NCI-H69 (cell line): ENCODE measurements around the gene TNXB.
"Not testable (repeated sequence)": the region's sequence is repeated elsewhere in the genome, so short reads cannot be mapped to it uniquely, and the experiment has no call there.

ENCODE experiments used
- DNase-seq: peaks from one replicate; lab custom pipeline; 2025; lab: John Stamatoyannopoulos, UW

Gene TNXB

DNA sequence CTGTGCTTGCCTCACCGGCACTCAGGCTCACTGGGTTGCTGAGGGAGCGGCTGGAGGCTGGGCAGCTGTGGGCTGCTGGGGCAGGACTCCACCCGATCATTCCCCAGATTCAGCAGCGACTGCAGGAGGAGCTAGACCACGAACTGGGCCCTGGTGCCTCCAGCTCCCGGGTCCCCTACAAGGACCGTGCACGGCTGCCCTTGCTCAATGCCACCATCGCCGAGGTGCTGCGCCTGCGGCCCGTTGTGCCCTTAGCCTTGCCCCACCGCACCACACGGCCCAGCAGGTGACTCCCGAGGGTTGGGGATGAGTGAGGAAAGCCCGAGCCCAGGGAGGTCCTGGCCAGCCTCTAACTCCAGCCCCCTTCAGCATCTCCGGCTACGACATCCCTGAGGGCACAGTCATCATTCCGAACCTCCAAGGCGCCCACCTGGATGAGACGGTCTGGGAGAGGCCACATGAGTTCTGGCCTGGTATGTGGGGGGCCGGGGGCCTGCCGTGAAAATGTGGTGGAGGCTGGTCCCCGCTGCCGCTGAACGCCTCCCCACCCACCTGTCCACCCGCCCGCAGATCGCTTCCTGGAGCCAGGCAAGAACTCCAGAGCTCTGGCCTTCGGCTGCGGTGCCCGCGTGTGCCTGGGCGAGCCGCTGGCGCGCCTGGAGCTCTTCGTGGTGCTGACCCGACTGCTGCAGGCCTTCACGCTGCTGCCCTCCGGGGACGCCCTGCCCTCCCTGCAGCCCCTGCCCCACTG, 68.7 kb downstream of the TNXB start:
- DNase-seq, result not testable (repeated sequence)

DNA sequence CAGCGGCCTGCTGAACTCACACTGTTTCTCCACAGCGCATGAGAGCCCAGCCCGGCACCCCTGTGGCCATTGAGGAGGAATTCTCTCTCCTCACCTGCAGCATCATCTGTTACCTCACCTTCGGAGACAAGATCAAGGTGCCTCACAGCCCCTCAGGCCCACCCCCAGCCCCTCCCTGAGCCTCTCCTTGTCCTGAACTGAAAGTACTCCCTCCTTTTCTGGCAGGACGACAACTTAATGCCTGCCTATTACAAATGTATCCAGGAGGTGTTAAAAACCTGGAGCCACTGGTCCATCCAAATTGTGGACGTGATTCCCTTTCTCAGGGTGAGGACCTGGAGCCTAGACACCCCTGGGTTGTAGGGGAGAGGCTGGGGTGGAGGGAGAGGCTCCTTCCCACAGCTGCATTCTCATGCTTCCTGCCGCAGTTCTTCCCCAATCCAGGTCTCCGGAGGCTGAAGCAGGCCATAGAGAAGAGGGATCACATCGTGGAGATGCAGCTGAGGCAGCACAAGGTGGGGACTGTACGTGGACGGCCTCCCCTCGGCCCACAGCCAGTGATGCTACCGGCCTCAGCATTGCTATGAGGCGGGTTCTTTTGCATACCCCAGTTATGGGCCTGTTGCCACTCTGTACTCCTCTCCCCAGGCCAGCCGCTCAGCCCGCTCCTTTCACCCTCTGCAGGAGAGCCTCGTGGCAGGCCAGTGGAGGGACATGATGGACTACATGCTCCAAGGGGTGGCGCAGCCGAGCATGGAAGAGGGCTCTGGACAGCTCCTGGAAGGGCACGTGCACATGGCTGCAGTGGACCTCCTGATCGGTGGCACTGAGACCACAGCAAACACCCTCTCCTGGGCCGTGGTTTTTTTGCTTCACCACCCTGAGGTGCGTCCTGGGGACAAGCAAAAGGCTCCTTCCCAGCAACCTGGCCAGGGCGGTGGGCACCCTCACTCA, 69.5 kb downstream of the TNXB start:
- not testable (repeated sequence) for DNase-seq

DNA sequence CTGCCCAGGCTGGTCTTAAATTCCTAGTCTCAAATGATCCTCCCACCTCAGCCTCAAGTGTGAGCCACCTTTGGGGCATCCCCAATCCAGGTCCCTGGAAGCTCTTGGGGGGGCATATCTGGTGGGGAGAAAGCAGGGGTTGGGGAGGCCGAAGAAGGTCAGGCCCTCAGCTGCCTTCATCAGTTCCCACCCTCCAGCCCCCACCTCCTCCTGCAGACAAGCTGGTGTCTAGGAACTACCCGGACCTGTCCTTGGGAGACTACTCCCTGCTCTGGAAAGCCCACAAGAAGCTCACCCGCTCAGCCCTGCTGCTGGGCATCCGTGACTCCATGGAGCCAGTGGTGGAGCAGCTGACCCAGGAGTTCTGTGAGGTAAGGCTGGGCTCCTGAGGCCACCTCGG, 70.3 kb downstream of the TNXB start:
- DNase-seq, result not testable (repeated sequence)

DNA sequence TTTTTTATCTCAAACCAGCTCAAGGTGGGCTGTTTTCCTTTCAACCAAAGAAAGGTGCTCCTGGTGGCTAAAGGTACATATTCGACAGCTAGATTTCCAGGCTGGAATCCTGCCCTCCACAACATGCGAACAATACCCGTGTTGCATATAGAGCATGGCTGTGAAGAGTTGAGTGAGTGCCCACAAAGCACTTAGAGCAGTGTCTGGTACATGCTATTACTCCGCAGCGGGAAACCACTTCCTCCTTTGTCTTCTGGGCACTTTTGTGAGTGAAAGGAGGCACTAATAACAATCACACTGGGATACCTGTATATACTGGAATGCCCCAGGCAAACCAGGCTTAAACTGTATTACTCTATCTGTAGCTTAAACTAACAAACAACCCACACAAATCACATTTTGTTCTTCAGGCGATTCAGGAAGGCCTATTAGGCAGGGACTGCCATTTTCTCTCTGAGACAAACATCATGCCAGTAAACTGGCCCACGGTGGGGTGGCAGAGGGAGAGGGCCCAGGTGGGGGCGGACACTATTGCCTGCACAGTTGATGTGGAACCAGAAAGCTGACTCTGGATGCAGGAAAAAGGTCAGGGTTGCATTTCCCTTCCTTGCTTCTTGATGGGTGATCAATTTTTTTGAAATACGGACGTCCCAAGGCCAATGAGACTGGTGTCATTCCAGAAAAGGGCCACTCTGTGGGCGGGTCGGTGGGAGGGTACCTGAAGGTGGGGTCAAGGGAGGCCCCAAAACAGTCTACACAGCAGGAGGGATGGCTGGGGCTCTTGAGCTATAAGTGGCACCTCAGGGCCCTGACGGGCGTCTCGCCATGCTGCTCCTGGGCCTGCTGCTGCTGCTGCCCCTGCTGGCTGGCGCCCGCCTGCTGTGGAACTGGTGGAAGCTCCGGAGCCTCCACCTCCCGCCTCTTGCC, 71.3 kb downstream of the TNXB start, which contains the start of gene CYP21A2:
TSS of gene CYP21A2 (plus strand) at position 818 of the 927 bp plus-strand sequence. CDS start at position 826, 8 bp downstream.
- DNase-seq, result peak; percentile 89

DNA sequence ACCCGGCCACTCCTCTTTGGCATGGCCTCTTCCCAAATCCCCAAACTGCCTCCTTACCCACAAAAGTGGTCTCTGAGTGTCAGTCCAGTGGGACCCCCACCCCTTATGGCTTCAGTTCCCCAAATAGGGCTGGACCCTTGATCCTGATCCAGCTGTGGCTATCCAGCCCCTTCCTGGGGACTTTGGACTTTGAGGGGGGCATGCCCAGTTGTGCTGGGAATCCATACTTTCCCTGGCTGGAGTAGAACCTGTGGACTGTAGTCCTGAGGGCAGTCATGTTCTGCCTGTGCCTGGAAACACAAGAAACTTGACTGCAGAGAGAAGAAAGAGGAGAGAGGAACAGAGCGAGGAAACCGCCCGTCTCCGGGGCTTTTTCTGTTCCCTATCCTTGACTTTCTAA, 72.0 kb downstream of the TNXB start:
- not testable (repeated sequence) for DNase-seq

DNA sequence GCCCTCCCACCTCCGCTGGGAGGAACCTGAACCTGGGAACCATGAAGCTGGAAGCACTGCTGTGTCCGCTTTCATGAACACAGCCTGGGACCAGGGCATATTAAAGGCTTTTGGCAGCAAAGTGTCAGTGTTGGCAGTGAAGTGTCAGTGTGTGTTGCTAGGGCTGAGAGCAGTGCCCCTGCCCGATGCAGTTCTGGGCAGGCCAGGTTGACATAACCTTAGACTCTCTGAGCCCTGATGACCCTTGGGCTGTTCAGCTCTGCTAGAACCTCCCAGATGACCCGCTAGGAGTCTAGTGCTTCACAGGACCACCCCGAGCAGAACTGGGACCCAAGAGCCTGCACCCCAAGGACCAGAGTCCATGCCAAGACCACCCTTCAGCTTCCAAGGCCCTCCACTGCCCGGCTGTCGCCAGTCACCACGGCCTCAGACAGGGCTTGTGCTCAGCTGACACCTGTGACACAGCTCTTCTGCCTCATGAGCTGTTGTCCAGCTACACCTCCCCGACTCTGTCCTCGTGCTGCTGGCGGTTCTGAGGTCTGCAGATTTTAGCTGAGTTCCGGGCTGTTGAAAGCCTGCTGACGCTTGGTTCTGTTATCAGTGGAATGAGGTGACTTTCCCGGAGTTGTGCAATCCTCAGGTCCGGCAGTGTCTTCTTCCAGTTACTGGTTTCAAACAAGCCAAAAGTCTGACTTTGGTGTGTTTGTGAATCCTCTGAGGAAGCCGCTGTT, 73.7 kb downstream of the TNXB start:
- DNase-seq, result not testable (repeated sequence)

DNA sequence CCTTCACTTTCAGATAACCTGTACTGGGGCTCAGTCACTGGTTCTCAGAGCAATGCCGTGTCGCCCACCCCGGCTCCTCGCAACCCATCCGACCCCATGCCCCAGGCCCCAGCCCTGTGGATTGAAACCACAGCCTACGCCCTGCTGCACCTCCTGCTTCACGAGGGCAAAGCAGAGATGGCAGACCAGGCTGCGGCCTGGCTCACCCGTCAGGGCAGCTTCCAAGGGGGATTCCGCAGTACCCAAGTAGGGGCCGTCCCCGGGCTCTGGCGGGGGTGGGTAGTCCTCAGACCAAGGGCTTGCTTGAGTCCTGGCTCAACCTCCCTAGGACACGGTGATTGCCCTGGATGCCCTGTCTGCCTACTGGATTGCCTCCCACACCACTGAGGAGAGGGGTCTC, 79.6 kb downstream of the TNXB start:
- not testable (repeated sequence) for DNase-seq

DNA sequence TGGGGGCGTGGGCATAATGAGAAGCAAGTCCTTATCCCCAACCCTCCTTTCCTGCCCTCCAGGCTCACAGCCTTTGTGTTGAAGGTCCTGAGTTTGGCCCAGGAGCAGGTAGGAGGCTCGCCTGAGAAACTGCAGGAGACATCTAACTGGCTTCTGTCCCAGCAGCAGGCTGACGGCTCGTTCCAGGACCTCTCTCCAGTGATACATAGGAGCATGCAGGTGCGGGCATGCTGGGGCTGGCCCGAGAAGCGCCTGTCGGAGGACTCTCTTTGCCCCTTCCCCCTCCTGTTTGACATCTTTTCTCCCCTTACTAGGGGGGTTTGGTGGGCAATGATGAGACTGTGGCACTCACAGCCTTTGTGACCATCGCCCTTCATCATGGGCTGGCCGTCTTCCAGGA, 80.5 kb downstream of the TNXB start:
- DNase-seq, result not testable (repeated sequence)

DNA sequence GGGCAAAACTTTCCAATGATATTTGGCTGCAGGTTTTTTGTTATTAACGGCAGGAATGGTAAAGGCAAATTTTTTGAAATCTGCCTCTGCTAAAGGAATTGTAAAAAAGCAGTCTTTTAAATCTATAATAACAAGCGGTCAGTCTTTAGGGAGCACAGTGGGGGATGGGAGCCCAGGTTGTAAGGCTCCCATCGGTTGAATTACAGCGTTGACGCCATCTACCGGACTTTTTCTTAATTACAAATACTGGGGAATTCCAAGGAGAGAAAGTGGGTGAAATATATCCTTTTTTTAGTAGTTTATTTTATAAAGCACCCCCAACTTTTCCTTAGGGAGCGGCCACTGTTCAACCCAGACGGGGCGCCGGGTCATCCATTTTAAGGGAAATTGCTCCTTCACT, 87.0 kb downstream of the TNXB start:
- DNase-seq, result not testable (repeated sequence)

DNA sequence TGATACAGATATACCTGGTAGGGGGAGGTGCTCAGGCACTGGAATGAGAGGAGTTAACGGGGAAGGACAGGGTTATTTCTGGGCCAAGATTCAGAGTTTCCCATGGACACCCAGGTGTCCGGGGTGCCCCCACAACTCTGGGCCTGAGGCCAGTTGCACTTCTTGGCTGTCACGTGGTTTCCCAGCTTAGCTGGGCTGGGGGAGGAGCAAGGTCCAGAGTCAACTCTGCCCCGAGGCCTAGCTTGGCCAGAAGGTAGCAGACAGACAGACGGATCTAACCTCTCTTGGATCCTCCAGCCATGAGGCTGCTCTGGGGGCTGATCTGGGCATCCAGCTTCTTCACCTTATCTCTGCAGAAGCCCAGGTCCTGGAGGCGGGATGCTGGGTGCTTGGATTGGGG, 94.6 kb downstream of the TNXB start, which contains the start of gene C4B:
TSS of gene C4B (plus strand) at position 249 of the 400 bp plus-strand sequence. CDS start at position 300, 51 bp downstream.
- DNase-seq, result not testable (repeated sequence)

DNA sequence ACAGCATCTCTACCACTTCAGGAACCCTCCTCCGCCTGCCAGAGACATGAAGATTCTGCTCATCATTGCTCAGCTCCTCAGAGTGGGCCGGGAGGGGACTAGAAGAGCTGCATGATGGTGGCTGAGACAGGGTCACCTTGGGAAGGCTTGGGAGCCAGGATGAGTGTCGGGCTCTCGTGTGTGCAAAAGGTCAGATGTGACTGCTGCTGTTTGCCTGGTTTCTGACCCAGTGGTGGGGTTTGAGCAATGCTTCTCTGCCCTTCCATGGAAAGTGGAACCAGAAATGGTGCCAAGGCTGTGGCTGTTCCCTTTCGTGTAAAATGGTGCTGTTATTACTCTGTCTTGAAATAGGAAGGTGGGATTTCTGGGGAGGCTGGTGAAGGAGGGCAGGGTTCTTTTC, 95.4 kb downstream of the TNXB start:
- DNase-seq, result not testable (repeated sequence)

DNA sequence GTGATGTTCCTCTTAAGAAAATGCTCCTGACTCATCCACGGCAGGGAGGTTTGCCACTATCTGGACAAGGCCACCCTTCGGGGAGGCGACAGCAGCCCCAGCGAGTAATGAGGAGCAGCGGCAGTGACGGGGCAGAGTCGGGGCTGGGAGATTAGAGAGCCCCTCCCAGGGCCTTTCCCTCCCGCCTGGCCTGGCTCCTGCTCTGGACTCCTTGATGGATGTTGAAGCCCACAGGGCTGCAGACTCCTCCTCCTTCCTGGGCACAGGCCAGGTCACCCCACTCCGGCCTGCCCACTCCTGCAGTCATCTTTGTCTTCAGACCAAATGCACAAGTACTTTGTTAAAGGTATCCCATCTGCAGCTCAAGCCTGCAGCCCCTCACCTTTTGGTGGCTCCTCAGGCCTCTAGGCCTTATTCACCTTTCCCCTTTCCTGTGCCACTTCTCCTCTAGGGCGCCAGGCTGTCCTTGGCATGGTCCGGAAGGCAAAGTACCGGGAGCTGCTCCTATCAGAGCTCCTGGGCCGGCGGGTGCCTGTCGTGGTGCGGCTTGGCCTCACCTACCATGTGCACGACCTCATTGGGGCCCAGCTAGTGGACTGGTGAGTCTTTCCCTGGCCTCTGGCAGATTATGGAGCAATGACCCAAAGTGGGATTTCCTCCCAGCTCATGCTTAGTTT, 96.1 kb downstream of the TNXB start:
- DNase-seq, result not testable (repeated sequence)

DNA sequence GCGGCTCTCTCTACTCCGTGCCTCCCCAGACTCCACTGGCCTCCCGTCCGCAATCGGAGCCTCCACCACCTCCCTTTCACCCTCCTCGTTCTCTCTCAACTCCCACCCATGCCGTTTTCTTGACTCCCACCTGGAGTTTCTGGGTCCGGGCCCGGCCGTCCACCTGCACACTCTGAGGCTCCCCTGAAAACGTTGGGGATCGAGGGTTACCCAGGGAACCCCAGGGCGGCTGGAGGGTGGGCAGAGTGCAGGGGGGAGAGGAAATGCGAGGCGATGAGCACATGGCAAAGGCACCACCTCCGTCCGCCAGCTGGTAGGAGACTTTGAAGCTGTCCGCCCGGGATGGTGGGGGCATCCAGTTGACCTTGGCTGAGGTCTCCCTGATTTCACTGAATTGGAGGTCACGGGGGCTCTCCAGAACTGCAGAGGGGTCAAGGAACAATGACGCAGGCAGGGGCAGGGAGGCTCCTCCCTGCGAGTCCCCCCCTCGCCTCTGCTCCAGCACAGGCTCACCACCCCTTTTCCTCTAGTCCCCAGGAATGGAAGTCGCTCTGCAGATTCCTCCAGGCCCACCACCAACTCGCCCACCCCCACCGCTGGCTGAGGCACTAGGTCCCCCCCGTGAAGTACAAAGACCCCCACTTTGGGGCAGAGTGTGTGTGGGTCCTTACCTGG, 98.1 kb downstream of the TNXB start:
- DNase-seq, result not testable (repeated sequence)

DNA sequence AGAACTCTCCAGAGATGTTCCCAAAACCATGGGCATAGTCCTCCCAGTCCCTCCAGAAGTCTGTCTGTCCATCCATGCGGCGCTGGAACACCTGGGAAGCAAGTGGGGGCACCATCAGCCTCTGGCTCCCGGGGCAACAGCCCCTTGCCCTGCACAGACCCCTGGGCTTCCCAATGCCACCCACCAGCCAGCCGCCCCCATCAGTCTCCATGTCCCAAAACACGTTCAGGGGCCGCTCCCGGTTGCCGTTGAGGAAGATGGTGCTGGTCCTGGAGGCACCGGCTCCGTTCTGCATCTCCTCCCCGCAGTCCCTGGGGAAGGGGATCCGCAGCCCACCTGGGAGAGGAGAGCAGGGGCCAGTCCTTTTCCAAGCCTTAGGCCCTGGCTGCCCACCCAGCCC, 99.6 kb downstream of the TNXB start:
- not testable (repeated sequence) for DNase-seq

DNA sequence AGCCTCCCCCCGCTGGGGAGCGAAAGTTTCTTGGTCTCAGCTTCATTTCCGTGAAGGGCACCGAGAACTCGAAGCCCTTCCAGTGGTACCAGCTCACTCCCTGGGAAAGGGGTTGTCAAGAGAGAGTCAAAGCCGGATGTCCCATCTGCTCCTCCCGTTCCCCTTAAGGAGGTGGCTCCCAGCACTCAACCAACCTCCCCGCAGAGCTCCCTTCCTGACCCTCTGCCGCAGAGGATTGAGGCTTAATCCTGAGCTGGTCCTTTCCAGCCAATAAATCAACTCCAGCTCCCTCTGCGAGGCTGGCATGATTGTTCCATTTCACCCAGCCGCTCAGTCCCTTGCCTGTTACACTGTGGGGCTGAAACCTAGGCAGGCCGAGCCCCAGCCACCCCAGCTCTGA, 100.5 kb downstream of the TNXB start:
- DNase-seq, result not testable (repeated sequence)

DNA sequence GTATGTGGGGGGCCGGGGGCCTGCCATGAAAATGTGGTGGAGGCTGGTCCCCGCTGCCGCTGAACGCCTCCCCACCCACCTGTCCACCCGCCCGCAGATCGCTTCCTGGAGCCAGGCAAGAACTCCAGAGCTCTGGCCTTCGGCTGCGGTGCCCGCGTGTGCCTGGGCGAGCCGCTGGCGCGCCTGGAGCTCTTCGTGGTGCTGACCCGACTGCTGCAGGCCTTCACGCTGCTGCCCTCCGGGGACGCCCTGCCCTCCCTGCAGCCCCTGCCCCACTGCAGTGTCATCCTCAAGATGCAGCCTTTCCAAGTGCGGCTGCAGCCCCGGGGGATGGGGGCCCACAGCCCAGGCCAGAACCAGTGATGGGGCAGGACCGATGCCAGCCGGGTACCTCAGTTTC, 101.1 kb downstream of the TNXB start:
- DNase-seq, result not testable (repeated sequence)

DNA sequence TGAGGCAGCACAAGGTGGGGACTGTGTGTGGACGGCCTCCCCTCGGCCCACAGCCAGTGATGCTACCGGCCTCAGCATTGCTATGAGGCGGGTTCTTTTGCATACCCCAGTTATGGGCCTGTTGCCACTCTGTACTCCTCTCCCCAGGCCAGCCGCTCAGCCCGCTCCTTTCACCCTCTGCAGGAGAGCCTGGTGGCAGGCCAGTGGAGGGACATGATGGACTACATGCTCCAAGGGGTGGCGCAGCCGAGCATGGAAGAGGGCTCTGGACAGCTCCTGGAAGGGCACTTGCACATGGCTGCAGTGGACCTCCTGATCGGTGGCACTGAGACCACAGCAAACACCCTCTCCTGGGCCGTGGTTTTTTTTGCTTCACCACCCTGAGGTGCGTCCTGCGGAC, 102.1 kb downstream of the TNXB start:
- not testable (repeated sequence) for DNase-seq

DNA sequence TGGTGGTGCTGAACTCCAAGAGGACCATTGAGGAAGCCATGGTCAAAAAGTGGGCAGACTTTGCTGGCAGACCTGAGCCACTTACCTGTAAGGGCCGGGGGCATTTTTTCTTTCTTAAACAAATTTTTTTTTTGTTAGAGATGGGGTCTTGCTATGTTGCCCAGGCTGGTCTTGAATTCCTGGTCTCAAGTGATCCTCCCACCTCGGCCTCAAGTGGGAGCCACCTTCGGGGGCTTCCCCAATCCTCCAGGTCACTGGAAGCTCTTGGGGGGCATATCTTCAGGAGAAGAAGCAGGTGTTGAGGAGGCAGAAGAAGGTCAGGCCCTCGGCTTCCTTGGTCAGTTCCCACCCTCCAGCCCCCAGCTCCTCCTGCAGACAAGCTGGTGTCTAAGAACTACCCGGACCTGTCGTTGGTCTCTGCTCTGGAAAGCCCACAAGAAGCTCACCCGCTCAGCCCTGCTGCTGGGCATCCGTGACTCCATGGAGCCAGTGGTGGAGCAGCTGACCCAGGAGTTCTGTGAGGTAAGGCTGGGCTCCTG, 103.1 kb downstream of the TNXB start:
- not testable (repeated sequence) for DNase-seq

DNA sequence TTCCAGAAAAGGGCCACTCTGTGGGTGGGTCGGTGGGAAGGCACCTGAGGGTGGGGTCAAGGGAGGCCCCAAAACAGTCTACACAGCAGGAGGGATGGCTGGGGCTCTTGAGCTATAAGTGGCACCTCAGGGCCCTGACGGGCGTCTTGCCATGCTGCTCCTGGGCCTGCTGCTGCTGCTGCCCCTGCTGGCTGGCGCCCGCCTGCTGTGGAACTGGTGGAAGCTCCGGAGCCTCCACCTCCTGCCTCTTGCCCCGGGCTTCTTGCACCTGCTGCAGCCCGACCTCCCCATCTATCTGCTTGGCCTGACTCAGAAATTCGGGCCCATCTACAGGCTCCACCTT, 103.6 kb downstream of the TNXB start:
- DNase-seq, result peak; percentile 62
